Lung (tissue), 12 donors: ENCODE data around the gene MARCHF9. TPM values are rescaled to one million over a fixed set of nuclear protein-coding genes. Genes with fewer than 3 reads are reported as not detected.

Experiments
- ATAC-seq: fragments of 200-7000 bp; cut with Tn5 transposase; one replicate; pipeline ENCODE4 v1.9.1; 2020; ENCODE audit warnings: moderate number of reproducible peaks; ENCODE audit not compliant: insufficient read depth, low FRiP score
- DNase-seq, 3 donors: peaks; one replicate each; pipeline ENCODE4 v3.0.0-alpha.2; 2013 to 2017
- H3K27ac ChIP-seq, 2 donors: one replicate each; pipeline ENCODE4 v1.5.1; 2013; ENCODE audit warnings: mild to moderate bottlenecking in 2 of 2, moderate library complexity in 2 of 2, control low read depth in 1 of 2, inconsistent platforms in 1 of 2, low read depth in 1 of 2, low read length in 1 of 2
- H3K27me3 ChIP-seq, 3 donors: one replicate each; pipeline ENCODE4 v1.5.1; 2013; ENCODE audit warnings: low read length in 2 of 3; ENCODE audit not compliant: control insufficient read depth in 3 of 3, insufficient read depth in 3 of 3
- H3K36me3 ChIP-seq, 4 donors: one replicate each; pipeline ENCODE4 v1.5.1; 2013; ENCODE audit warnings: low read length in 4 of 4, mild to moderate bottlenecking in 1 of 4, moderate library complexity in 1 of 4; ENCODE audit not compliant: control insufficient read depth in 4 of 4, insufficient read depth in 4 of 4
- H3K4me1 ChIP-seq, 5 donors: one replicate each; pipeline ENCODE4 v1.5.1; 2013; ENCODE audit warnings: low read length in 5 of 5, mild to moderate bottlenecking in 2 of 5, moderate library complexity in 1 of 5; ENCODE audit not compliant: control insufficient read depth in 5 of 5, insufficient read depth in 5 of 5
- H3K4me3 ChIP-seq: one replicate; pipeline ENCODE4 v1.5.1; 2013; ENCODE audit warnings: mild to moderate bottlenecking, control low read depth, moderate library complexity
- H3K9ac ChIP-seq, 2 donors: one replicate each; pipeline ENCODE4 v1.5.1; 2013; ENCODE audit warnings: low read length in 2 of 2, control low read depth in 1 of 2; ENCODE audit not compliant: insufficient read depth in 1 of 2
- H3K9me3 ChIP-seq, 4 donors: one replicate each; pipeline ENCODE4 v1.5.1; 2013; ENCODE audit warnings: low read length in 3 of 4, mild to moderate bottlenecking in 1 of 4, moderate library complexity in 1 of 4; ENCODE audit not compliant: control insufficient read depth in 4 of 4, insufficient read depth in 3 of 4
- CTCF ChIP-seq: IDR thresholded peaks from 2 replicates; pipeline ENCODE4 v1.5.1; 2012; ENCODE audit warnings: mild to moderate bottlenecking; ENCODE audit errors: control extremely low read depth, extremely low read depth
- WGBS, 2 donors: extraction: QIAGEN DNeasy Blood & Tissue Kit; methylation state at CpG; one replicate each; pipeline ENCODE4 v1.1.7; 2013; 5-methylcytosine and 5-hydroxymethylcytosine counted together
- polyA plus RNA-seq, 2 donors: library from polyadenylated mRNA; stranded (reverse); fragments of 200-250 nt; gene quantifications; one replicate each; pipeline ENCODE4 v1.2.1, GENCODE V29; 2013
- total RNA-seq, 2 donors: library from RNA; depleted of rRNA in 1 of 2; stranded (reverse); fragments of >200 nt in 1 of 2; gene quantifications; one replicate each; pipeline ENCODE4 v1.2.1, GENCODE V29; 2014 to 2021
- donor health status: control.
- donor health status: control.
- donor health status: Bipolar disorder and iron deficiency.
- donor health status: healthy.
- donor health status: DM: yes; HTN: yes; CAD: no.

Gene MARCHF9
- total and polyA plus RNA-seq, 4 donors: 12.1 to 31.1 (median 18.5) TPM

GRCh38 chr12:57760347-57760982, 5.6 kb downstream of the MARCHF9 start:
- peak in 1 of 3 donors; percentile 55 for DNase-seq
- whole genome bisulfite sequencing, 2 donors: 95 to 97% methylated on average over 3 of the region's 3 CpGs
- no peak for ATAC-seq

GRCh38 chr12:57761391-57761998, 6.6 kb downstream of the MARCHF9 start:
- Histone ChIP-seq H3K9me3 (peaks cover 0 to 5% (median 0%) of the 10 kb centered on the region in 4 donors), H3K9ac (no peak overlapping the region), H3K4me3 (no peak overlapping the region), H3K4me1 (peaks cover 0 to 20% (median 1%) of the 10 kb centered on the region in 5 donors), H3K27ac (no peak overlapping the region), H3K36me3 (peaks cover 0 to 12% (median 0%) of the 10 kb centered on the region in 4 donors), H3K27me3 (peaks cover 0 to 39% (median 37%) of the 10 kb centered on the region in 3 donors)
- WGBS, 2 donors: 95% methylated on average over 4 of the region's 4 CpGs
- TF ChIP-seq CTCF: no peak
- DNase-seq: no peak
- no peak for ATAC-seq

More at GRCh38 chr12:57760347-57760982, 5.6 kb downstream of the MARCHF9 start:
- TF ChIP-seq CTCF: no peak
- H3K27ac ChIP-seq: no peak overlapping the region
- peaks cover 0 to 30% (median 27%) of the 10 kb centered on the region in 3 donors for H3K27me3 ChIP-seq
- H3K4me3 ChIP-seq: no peak overlapping the region
- H3K4me1 ChIP-seq: peaks cover 0 to 18% (median 4%) of the 10 kb centered on the region in 5 donors
- H3K36me3 ChIP-seq: peaks cover 0 to 12% (median 0%) of the 10 kb centered on the region in 4 donors
- H3K9me3 ChIP-seq: peaks cover 0 to 5% (median 0%) of the 10 kb centered on the region in 4 donors
- H3K9ac ChIP-seq: no peak overlapping the region

- peaks cover 0 to 12% (median 0%) of the 10 kb centered on the region in 4 donors for H3K36me3 ChIP-seq
- no peak for ATAC-seq
- H3K4me3 ChIP-seq: no peak overlapping the region
- no peak overlapping the region for H3K27ac ChIP-seq
- peaks cover 0 to 47% (median 46%) of the 10 kb centered on the region in 3 donors for H3K27me3 ChIP-seq
- WGBS, 2 donors: 90 to 91% methylated on average over 2 of the region's 2 CpGs
- no peak for TF ChIP-seq CTCF
- H3K9ac ChIP-seq: no peak overlapping the region
- peaks cover 0 to 24% (median 7%) of the 10 kb centered on the region in 5 donors for H3K4me1 ChIP-seq
- peaks cover 0 to 5% (median 0%) of the 10 kb centered on the region in 4 donors for H3K9me3 ChIP-seq
- DNase-seq: no peak
Measured at GRCh38 chr12:57762463-57762862, 7.6 kb downstream of the MARCHF9 start.
